DOHH2 (cell line): Measurements from ENCODE around the gene CFAP100.

Experiments used
- EZH2phosphoT487 ChIP-seq: fragments of 200-600 bp; sonication (generic); IDR thresholded peaks from 2 replicates; pipeline ENCODE4 v1.6.1; 2017; ENCODE audit warnings: borderline replicate concordance, mild to moderate bottlenecking, antibody characterized with exemption, low read length, moderate library complexity, mixed read lengths
- TF ChIP-seq, protein P1 (sequence below): fragments of 200-600 bp; sonication (generic); IDR thresholded peaks from one replicate; pipeline ENCODE4 v1.5.1; 2014; ENCODE audit warnings: antibody characterized with exemption, mild to moderate bottlenecking, low read depth, low read length; ENCODE audit not compliant: poor library complexity, severe bottlenecking

DNA sequence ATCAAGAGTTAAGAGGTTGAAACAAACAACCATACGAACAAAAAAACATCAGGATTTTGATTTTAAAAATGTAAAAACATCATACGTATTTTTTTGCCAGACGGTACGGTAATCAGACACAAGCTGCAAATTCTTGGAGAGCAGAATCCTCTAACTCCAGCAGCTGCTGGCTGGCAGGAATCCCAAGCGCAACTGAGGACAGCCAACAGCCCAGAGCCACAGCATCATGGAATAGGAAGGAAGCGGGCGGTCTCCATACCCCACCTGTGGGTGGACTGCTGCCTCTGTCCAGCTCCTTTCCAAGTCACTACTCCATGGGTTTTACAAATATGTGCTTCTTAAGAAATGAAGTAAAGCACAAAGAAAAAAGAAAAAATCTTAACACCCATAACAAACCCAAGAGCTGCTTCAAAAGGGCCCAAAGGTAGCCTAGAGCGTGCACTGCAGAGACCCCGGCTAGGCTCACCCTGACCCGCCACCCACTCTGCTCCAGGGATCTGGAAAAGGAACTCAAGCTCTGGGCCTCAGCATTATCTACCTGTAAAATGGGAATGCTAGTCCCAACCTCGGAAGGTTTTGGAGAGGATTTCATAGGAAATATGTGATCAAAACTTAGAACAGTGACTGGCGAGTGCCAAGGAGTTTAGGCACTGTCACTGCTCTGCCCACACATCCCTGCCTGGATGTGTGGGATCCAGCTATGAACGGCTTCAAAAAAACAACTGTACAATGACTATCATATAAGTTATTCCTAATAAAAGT lies 47.6 kb downstream of the CFAP100 start:
- TF ChIP-seq, protein P1, sequence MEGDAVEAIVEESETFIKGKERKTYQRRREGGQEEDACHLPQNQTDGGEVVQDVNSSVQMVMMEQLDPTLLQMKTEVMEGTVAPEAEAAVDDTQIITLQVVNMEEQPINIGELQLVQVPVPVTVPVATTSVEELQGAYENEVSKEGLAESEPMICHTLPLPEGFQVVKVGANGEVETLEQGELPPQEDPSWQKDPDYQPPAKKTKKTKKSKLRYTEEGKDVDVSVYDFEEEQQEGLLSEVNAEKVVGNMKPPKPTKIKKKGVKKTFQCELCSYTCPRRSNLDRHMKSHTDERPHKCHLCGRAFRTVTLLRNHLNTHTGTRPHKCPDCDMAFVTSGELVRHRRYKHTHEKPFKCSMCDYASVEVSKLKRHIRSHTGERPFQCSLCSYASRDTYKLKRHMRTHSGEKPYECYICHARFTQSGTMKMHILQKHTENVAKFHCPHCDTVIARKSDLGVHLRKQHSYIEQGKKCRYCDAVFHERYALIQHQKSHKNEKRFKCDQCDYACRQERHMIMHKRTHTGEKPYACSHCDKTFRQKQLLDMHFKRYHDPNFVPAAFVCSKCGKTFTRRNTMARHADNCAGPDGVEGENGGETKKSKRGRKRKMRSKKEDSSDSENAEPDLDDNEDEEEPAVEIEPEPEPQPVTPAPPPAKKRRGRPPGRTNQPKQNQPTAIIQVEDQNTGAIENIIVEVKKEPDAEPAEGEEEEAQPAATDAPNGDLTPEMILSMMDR = no peak
- TF ChIP-seq EZH2phosphoT487 = no peak
